HG03135 (cell line): ENCODE measurements around the gene WNK2.

Source experiments
- ATAC-seq: cut with Tn5 transposase; IDR thresholded peaks from one replicate; pipeline ENCODE4 v1.9.1; 2021; ENCODE audit warnings: mild to moderate bottlenecking, moderate library complexity; ENCODE audit not compliant: unreplicated experiment

WNK2 gene

DNA sequence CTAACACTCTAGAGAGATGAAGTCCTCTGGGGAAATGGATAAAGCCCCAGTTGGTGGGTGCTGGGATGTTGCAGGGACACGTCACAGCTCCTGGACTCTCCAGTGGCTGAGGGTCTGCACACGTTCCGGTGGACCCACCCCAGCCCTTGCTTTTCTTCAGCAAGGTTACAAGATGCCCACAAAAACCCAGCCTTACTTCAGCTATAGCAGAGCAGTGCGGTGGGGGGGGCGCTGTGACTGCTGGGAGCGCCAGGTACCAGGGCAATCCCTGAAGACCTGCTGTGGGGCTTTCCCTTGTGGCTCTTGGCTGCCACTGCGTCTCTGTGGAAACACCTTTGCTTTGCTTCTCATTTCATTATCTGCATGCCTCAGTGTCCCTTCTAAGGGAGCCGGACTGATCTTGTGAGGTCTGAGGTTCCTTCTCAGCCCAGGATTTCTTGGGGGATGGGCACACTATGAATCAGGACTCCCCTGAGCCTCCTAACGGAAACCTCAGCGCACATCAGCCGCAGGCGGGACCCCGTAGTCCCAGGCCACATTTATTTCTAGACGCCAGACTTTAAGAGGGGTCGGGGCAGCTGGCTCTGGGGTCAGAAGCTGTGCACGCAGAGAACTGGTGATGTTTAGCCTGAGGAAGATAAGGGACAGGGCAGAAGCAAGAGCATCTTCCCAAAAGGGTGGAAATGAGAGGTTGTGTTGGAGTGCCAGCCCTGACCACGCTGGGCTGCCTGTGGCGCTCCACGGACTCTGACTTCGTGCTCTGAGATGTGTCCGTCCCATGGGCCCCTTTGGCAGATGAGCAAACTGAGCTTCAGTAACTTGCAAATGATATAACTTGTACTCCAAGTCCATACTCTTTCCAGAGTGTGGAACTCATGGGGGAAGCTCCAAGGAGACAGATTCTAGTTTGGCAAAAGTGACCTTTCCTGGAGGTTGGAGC lies 106.8 kb downstream of the WNK2 start:
- ATAC-seq, result no peak

DNA sequence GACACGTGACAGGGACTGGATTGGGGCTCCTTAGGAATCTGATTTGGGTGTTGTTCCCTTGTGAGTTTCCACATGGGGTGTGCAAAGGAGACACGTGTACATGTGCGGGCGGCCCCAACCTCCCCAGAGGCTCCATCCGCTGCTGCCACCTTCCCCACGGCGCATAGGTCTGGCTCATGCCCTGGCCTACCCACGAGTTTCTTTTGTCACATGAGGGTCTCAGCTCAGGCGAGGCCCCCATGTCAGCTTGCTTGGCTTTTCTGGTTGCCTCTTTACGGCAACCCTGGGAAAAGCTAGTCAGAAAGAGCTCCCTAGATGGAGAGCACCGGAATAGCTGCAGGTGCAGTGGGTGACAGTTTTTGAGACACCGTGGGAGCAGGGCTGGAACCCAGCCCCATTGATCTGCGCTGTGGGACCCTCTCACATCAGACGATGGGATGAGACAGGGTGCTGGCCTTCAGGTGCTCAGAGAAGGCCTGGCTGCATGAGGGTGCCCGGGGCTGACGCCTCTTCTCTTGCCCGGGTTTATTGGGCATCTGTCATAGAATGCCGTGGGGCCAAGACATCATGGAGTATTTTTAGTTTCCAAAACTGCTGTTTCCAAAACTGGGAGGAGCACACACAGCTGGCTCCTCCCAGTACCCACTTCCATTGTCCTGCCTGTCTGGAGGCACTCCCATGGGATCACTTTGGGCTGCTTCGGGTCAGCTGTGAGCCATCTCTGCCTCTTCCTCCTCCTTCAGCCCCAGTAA lies 107.8 kb downstream of the WNK2 start:
- ATAC-seq, result no peak

DNA sequence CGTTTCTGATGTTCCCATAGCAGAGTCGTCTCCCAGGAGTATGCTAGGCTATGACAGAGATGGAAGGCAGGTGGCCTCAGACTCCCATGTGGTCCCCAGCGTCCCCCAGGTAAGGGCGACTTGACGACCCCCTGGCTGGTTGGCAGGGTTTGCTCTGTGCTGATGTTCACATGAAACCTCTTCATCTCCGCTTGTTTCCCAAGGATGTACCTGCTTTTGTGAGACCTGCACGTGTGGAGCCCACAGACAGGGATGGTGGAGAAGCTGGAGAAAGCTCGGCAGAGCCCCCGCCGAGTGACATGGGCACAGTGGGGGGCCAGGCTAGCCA lies 108.3 kb downstream of the WNK2 start:
- no peak for ATAC-seq

DNA sequence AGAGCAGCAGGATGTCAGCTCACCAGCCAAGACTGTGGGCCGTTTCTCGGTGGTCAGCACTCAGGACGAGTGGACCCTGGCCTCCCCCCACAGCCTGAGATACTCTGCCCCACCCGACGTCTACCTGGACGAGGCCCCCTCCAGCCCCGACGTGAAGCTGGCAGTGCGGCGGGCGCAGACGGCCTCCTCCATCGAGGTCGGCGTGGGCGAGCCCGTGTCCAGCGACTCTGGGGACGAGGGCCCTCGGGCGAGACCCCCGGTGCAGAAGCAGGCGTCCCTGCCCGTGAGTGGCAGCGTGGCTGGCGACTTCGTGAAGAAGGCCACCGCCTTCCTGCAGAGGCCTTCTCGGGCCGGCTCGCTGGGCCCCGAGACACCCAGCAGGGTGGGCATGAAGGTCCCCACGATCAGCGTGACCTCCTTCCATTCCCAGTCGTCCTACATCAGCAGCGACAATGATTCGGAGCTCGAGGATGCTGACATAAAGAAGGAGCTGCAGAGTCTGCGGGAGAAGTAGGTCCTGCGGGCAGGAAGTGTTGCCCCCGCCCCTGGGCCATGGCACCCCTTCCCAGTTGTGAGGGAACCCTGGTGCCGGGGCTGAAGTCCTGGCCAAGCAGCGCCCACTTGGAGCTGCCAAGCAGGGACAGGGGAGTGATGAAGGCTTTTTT lies 108.9 kb downstream of the WNK2 start:
- no peak for ATAC-seq

DNA sequence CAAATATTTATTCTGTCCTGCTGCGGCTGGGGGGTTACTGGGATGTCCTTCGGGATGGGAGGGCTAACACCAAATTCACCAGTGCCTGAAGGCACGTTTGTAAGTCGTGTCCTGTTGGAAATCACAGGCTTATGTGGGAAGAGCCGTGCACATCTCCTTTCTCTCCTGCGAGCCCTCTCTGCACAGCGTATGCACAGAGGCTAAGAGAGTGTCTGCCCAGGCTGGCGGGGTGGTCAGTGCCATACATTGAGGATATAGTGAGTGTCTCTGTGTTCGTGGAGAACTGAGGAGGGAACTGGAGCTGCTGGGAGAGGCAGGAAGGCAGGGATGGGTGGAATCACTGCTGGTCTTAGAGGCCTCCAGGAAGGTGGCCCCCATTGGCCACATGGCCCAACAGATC lies 110.1 kb downstream of the WNK2 start:
- no peak for ATAC-seq

DNA sequence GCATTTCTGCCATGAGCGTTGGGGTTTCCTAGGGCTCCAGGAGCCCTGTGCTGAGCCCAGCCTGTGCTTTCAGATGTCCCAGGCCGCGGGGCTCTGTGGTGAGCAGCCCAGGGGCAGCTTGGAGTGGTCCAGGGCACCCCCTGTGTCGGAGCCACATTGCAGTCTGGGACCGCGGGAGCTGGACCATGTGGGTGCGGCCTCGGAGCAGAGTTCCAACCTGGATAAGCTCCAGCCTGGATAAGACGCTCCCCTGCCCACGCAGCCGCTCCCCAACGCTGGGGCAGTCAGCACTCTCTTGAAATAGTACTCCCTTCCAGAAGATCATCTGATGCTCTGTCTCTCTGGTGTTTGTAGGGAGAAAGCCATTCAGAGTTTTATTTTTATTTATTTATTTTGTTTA lies 111.1 kb downstream of the WNK2 start:
- ATAC-seq, result no peak

DNA sequence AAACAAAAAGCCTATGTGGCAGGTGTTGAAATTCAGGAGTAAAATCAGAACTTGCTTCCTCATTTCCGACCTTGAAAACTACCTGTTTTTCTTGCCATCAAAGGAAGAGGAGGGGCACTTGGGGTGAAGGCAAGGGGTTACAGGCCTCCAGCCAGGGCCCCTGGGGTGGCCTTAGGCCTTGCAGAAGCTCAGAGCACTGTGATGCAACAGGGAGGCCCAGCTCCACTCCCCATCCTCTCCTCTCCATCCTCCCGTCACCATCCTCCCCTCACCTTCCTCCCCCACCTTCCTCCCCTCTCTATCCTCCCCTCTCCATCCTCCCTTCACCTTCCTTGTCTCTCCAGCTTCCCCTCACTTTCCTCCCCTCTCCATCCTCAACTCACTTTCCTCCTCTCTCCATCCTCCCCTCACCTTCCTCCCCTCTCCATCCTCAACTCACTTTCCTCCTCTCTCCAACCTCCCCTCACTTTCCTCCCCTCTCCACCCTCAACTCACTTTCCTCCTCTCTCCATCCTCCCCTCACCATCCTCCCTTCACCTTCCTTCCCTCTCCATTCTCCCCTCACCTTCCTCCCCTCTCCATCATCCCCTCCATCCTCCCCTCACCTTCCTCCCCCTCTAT lies 111.6 kb downstream of the WNK2 start:
- no peak for ATAC-seq

DNA sequence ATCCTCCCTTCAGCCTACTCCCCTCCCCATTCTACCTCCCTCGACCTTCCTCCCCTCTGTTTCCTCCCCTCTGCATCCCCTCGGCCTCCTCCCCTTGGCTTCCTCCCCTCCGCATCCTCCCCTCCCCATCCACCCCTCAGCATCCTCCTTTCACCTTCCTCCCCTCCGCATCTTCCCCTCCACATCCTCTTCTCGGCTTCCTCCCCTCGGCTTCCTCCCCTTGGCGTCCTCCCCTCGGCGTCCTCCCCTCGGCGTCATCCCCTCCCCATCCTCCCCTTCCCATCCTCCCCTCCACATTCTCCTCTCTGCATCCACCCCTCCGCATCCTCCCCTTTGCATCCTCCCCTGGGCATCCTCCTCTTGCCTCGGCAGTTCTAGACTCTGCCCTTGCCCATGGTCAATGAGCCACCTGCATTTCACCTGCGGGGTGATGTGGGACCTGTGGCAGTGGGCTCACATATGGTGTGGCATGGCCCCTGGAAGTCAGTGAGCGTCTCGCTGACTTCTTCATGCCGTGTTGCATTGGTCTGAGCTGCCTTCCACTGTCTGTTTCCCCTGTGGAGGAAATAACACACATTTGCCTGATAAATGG lies 113.0 kb downstream of the WNK2 start:
- no peak for ATAC-seq

DNA sequence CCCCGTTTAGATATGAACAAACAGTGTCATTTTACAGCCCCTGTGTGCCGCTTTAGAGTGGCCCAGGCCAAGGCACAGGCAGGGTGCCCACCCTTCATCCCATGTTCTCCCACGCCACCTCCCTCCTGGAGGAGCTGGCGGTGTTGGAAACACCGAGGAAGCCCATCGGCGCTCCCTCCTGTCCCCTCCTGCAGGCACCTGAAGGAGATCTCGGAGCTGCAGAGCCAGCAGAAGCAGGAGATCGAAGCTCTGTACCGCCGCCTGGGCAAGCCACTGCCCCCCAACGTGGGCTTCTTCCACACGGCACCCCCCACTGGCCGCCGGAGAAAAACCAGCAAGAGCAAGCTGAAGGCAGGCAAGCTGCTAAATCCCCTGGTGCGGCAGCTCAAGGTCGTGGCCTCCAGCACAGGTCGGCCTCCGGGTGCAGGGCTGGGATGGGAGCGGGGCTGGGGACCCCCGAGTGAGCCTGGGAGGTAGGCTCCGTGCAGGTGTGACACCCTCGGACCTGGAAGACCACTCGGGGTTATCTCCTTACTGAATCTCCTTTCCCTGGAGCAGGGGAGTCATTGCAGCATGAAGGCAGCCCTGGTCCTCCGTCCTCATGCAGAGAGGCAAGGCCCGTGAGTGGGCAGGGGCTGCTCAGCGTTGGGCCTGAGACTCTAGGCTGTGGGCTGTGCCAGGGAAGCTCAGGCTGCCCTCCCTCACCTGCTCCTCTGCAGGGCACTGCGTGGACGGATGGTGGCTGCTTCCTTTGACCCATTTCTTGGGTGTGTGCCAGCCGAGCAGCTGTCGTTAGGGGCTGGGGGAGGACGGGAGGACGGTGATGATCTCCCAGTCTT lies 113.9 kb downstream of the WNK2 start:
- ATAC-seq, result no peak

DNA sequence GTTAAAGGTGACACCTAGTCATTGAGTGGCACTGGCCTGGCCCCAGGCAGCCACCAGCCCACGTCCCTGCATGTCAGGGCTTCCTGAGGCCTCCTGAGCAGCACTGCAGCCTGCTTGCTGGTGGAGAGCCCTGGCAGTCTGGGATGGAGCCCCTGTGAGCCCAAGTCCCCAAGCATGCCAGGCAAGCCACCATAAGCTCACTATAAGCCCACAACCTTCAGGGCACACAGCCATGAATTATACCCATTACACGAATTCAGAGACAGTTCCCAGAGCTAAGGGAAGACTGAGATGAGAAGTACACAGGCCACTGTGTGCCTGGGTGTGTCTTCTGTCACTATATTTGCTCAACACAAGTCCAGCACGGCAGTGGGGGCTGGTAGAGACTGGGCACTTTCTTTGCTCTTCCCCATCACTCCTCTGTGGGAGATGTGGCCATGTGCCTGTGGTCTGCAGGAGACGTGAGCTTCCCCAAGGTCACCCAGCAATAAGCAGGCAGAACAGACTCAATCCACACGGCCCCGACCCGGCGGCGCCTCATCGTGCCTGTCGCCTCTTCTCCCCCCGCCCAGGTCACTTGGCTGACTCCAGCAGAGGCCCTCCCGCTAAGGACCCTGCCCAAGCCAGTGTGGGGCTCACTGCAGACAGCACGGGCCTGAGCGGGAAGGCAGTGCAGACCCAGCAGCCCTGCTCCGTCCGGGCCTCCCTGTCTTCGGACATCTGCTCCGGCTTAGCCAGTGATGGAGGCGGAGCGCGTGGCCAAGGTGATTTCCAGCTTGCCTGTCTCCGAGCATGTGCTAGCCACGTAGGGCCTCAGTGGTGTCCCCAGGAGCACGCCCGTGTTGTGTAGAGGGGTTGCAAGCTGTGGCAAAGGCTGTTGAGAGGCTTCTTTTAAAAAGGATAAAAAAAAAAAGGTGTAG lies 114.8 kb downstream of the WNK2 start:
- no peak for ATAC-seq

DNA sequence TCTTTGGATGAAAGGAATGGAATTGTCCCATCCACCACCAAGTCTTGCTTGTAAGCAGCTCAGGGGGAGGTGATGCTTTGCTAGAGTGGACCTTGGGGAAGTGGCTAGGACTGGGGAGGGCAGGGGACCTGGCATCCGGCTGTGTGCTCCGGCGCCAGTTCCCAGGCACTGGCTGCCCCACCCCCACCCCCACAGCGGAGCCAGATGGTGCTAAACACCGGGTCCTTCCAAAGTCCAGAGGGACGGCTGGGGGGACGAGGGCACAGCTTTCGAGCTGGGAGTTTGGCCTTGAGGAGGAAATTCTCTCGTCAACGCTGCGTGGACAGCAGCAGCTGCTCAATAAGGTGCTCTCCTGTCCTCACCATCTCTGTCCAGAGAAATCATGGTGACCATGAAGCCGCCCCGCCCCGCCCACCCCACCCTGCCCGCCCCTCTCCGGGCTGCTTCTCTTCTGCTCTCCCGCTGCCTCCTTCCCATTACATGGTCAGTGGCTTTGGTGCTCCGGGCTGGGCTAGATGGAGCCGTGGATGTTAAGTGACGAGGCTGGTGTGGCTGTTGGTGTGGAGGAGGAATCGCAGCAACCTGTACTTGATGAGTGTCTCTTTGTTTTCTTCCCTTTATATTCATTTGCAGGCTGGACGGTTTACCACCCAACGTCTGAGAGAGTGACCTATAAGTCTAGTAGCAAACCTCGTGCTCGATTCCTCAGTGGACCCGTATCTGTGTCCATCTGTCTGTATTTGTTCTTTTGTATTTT lies 115.7 kb downstream of the WNK2 start:
- ATAC-seq, result no peak

DNA sequence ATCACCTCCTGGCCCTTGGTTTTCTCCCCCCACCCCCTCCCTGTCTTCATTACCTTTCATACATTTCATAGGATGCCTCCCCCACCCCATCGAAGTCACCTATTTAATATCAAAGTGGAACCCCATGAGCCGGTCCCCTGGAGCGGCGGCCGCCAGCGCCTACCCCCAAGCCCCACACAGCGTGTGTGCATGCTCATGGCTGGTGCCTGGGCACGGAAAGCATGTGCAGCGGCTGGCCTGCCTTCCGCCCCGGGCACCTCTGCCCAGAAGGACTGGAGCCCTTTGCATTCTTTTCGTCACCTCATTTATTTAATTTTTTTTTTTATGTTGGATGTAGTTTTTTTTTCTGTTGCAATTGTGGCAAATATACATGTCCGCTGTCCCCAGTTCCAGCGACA lies 116.2 kb downstream of the WNK2 start:
- ATAC-seq, result no peak

DNA sequence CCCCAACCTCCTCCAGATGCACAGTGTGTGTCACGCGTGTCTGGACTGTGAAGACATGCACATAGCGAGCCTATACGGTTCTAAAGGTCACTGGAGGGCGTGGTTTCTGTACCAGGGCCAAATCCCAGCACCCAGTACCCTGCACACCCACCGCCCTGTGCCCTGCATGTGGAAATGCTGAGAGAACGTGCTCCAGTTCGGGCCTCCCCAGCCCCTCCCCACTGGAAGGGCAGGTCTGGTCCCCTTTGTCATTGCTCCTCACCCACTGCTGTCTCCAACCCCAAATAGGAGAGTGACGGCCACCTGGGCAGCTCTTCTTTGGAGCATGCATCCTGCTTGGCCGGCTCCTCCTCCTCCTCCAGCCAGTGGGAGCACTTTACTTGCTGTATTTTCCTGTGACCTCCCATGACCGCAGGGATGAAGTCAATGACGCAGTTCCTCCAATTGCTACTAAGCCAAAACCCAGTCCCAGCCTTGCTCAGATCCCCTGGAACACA lies 116.7 kb downstream of the WNK2 start:
- no peak for ATAC-seq

DNA sequence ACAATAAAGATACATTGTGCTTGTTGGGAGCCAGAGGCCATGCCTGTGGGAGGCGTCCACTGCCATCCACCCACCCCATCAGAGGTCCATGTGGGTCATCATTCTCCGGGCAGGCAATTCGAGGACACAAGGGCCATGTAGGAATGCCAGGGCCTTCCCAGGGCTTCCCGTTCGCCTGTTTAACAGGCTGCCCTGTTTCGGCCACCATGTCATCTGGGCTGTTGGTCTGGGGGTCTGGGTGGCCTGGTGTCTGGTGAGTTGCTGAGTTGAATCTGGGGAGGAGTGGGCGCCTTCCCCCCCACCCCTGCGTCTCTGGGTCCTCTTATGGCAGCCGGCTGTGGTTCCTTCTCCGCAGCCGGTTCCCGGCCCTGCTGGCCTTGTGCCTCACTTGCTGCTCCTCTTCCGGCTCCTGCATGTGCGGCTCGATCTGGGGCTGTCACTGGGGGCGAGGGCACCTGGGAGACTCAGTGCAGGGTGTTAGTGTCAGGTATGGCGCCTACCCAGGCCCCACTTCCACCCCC lies 117.4 kb downstream of the WNK2 start:
- ATAC-seq, result no peak

DNA sequence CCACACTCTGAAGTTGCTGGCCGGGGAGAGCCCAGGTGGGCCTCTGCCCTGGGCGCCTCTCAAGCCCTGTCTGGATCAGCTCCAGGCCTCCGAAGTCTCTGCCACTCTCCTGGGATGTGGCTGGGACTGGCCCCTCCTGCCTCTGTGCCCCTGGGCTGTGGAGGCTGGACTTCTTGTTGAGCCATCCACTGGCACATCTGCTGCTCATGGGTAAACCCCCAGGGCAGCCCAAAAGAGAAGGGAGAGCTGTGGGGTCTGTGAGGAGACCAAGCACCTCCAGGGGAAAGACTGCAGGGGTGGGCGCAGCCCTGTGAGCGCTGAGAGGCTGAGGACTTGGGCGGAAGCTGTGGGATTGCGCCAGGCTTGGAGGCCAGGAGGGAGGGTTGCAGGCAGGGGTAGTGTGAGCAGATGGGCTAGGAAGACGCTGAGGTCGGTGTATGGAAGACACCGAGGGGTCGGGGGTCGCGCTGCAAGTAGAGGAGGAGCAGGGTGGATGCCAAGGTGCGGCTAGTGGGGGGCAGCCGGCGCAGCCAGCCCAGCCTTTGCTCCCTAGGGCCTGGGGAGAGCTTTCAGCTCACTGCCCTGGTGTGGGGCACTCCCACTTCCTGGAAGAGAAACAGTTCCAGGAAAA lies 118.1 kb downstream of the WNK2 start:
- no peak for ATAC-seq

DNA sequence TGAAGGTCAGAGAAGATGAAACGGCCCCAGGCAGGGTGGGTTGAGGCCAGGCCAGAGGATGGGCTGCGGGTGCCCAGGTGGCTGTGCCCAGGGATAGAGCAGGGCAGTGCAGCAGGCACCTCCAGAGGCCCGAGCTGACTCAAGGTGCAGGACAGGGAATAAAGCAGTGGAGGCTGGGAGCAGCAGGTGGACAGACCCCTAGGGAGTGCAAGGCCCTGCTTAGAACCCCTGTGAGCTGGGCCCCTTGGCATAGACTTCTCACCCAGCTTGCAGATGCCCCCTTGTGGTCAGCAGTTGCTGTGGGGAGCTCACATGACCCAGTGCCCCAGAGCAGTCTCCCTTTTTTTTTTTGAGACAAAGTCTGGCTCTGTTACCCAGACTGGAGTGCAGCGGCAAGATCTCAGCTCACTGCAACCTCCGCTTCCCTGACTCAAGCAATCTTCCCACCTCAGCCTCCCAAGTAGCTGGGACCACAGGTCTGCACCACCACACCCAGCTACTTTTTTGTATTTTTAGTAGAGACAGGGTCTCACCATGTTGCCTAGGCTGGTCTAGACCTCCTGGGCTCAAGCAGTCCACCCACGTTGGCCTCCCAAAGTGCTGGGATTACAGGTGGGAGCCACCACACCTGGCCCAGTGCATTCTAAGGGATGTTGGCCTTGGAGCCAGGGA lies 118.8 kb downstream of the WNK2 start:
- no peak for ATAC-seq

DNA sequence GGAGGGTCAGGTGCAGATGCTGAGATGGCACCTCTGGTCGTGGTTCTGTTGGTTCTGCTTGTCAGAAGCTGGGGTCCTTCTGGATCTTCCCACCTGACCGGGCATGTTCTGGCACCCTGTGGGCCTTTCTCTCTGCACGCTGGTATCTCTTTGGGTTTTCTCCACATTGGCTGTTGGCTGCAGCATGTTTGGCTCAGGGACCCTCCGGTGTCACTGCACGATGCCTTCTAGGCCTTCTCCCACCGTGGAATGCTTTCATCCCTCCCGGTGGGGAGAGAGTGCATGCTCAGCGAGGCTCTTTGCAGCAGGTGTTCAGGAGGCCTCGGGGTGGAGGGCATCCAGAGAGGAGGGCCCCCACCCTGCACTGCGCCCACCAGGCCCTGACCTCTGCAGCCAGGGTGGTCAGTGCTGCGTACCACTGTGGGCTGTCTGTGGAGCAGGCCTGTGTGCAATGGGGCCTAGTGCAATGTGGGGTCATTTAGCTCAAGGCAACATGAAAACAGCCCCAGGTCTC lies 119.4 kb downstream of the WNK2 start:
- no peak for ATAC-seq
